GM19467 (cell line): ENCODE measurements around the gene TMEM250.

Experiments used
- ATAC-seq: cut with Tn5 transposase; IDR thresholded peaks from one replicate; pipeline ENCODE4 v1.9.1; 2021; ENCODE audit warnings: mild to moderate bottlenecking, moderate library complexity; ENCODE audit not compliant: unreplicated experiment

The TMEM250 gene

GRCh38 chr9:136084063-136084944, 34.4 kb downstream of the TMEM250 start:
- no peak for ATAC-seq

GRCh38 chr9:136083558-136084062, 35.1 kb downstream of the TMEM250 start:
- ATAC-seq = no peak

GRCh38 chr9:136082496-136083361, 35.9 kb downstream of the TMEM250 start:
- no peak for ATAC-seq

- ATAC-seq = no peak
Measured at GRCh38 chr9:136081826-136082495, 36.7 kb downstream of the TMEM250 start.

GRCh38 chr9:136081113-136081825, 37.4 kb downstream of the TMEM250 start:
- no peak for ATAC-seq

GRCh38 chr9:136080716-136081112, 38.0 kb downstream of the TMEM250 start:
- no peak for ATAC-seq

- ATAC-seq = no peak
Measured at GRCh38 chr9:136079916-136080246, 38.8 kb downstream of the TMEM250 start.

GRCh38 chr9:136079211-136079915, 39.3 kb downstream of the TMEM250 start:
- ATAC-seq = no peak

GRCh38 chr9:136078498-136079011, 40.1 kb downstream of the TMEM250 start:
- ATAC-seq = no peak

- ATAC-seq = no peak
Measured at GRCh38 chr9:136078024-136078423, 40.7 kb downstream of the TMEM250 start.

GRCh38 chr9:136077491-136077890, 41.2 kb downstream of the TMEM250 start:
- ATAC-seq = no peak

GRCh38 chr9:136075881-136076678, 42.6 kb downstream of the TMEM250 start:
- ATAC-seq = no peak

GRCh38 chr9:136075134-136075841, 43.4 kb downstream of the TMEM250 start:
- ATAC-seq = no peak

- ATAC-seq = no peak
Measured at GRCh38 chr9:136074706-136075105, 44.0 kb downstream of the TMEM250 start.
